Measurements from ENCODE around the gene CLASRP. TPM values are rescaled to one million over a fixed set of nuclear protein-coding genes. Genes with fewer than 3 reads are reported as not detected.
A peak's percentile ranks its signal among the peaks of the same experiment; 100 is the strongest.

The CLASRP gene
- total RNA-seq, 3 donors from 2014 or later (not counting 1 experiment from before 2014, with no cell fraction given): 142 to 160 (median 146) TPM

GRCh38 chr19:45078390-45079062, 39.7 kb downstream of the CLASRP start:
- H3K4me1 ChIP-seq (ENCODE audit: control insufficient read depth, insufficient read depth, low read length): peaks cover 55% of the 10 kb centered on the region

GRCh38 chr19:45079063-45079910, 40.4 kb downstream of the CLASRP start, which contains the start of gene GEMIN7:
Gene GEMIN7, plus strand, starts transcription at chr19:45079260. Its CDS starts 10,855 bp downstream, at chr19:45090115.
- ATAC-seq (peak; percentile 62 to 72 (median 66)), DNase-seq (peak; percentile 79 to 86)
- peak within 1 kb of the TSS; percentile 84 for H3K27ac ChIP-seq (ENCODE audit: low read length)
- Mint-ChIP-seq H3K4me3 (peak within 1 kb of the TSS; percentile 97), H3K4me1 (peaks cover 44 to 62% of the 10 kb centered on the region in 2 donors), H3K9me3 (no peaks in the 10 kb centered on the region), H3K27me3 (ENCODE audit: low read depth in 2 of 2) (no peaks in the 10 kb centered on the region), H3K27ac (peak within 1 kb of the TSS; percentile 96), H3K36me3 (peaks cover 9% of the 10 kb centered on the region)
- WGBS (ENCODE audit: insufficient coverage): under 1% methylated on average over 61 of the region's 61 CpGs
- no peaks in the 10 kb centered on the region for H3K9me3 ChIP-seq (ENCODE audit: control insufficient read depth, insufficient read depth, low read length)
- intact Hi-C loops (cut with micrococcal nuclease): loop anchor here (2.0 kb wide), 1 partner anchor 100 kb away; the partner anchor contains the start of genes BLOC1S3 and TRAPPC6A
- no peaks in the 10 kb centered on the region for H3K27me3 ChIP-seq (ENCODE audit: control insufficient read depth, insufficient read depth, low read length)
- H3K36me3 ChIP-seq (ENCODE audit: control insufficient read depth, insufficient read depth, low read length): peaks cover 10% of the 10 kb centered on the region
- TF ChIP-seq CTCF (IDR thresholded peaks at IDR 0.05): no peak
- H3K4me1 ChIP-seq (ENCODE audit: control insufficient read depth, insufficient read depth, low read length): peaks cover 51% of the 10 kb centered on the region
- peak within 1 kb of the TSS; percentile 71 for H3K4me3 ChIP-seq (ENCODE audit: low read length)

More at GRCh38 chr19:45078390-45079062, 39.7 kb downstream of the CLASRP start:
- TF ChIP-seq CTCF (IDR thresholded peaks at IDR 0.05): no peak
- Mint-ChIP-seq H3K36me3 (peaks cover 9% of the 10 kb centered on the region), H3K27me3 (ENCODE audit: low read depth in 2 of 2) (no peaks in the 10 kb centered on the region), H3K27ac (peak overlapping the region; percentile 96), H3K9me3 (no peaks in the 10 kb centered on the region), H3K4me3 (peak overlapping the region; percentile 97), H3K4me1 (peaks cover 44 to 62% of the 10 kb centered on the region in 2 donors)
- no peak for ATAC-seq
- H3K4me3 ChIP-seq (ENCODE audit: low read length): peak overlapping the region; percentile 71
- intact Hi-C loops (cut with micrococcal nuclease): loop anchor here (2.0 kb wide), 1 partner anchor 100 kb away; the partner anchor contains the start of genes BLOC1S3 and TRAPPC6A
- no peak for DNase-seq
- H3K27me3 ChIP-seq (ENCODE audit: control insufficient read depth, insufficient read depth, low read length): no peaks in the 10 kb centered on the region
- WGBS (ENCODE audit: insufficient coverage): 66% methylated on average over 9 of the region's 10 CpGs
- peaks cover 10% of the 10 kb centered on the region for H3K36me3 ChIP-seq (ENCODE audit: control insufficient read depth, insufficient read depth, low read length)
- H3K27ac ChIP-seq (ENCODE audit: low read length): peak overlapping the region; percentile 32
- H3K9me3 ChIP-seq (ENCODE audit: control insufficient read depth, insufficient read depth, low read length): no peaks in the 10 kb centered on the region

- Histone ChIP-seq H3K36me3 (ENCODE audit: control insufficient read depth, insufficient read depth, low read length) (peaks cover 11% of the 10 kb centered on the region), H3K9me3 (ENCODE audit: control insufficient read depth, insufficient read depth, low read length) (no peaks in the 10 kb centered on the region), H3K27ac (ENCODE audit: low read length) (peak overlapping the region; percentile 84), H3K4me1 (ENCODE audit: control insufficient read depth, insufficient read depth, low read length) (peaks cover 45% of the 10 kb centered on the region), H3K27me3 (ENCODE audit: control insufficient read depth, insufficient read depth, low read length) (no peaks in the 10 kb centered on the region), H3K4me3 (ENCODE audit: low read length) (peak overlapping the region; percentile 71)
- 4% methylated on average over 6 of the region's 6 CpGs for WGBS (ENCODE audit: insufficient coverage)
- peaks cover 9% of the 10 kb centered on the region for H3K36me3 Mint-ChIP-seq
- TF ChIP-seq CTCF (IDR thresholded peaks at IDR 0.05): no peak
- no peaks in the 10 kb centered on the region for H3K9me3 Mint-ChIP-seq
- peak overlapping the region; percentile 96 for H3K27ac Mint-ChIP-seq
- no peaks in the 10 kb centered on the region for H3K27me3 Mint-ChIP-seq (ENCODE audit: low read depth in 2 of 2)
- peak in 1 of 2 donors; percentile 45 for DNase-seq
- intact Hi-C loops (cut with micrococcal nuclease): loop anchor here (2.0 kb wide), 1 partner anchor 99 kb away; the partner anchor contains the start of genes BLOC1S3 and TRAPPC6A
- no peak for ATAC-seq
- H3K4me3 Mint-ChIP-seq: peak overlapping the region; percentile 97
- H3K4me1 Mint-ChIP-seq: peaks cover 44 to 58% of the 10 kb centered on the region in 2 donors
These were observed 41.1 kb downstream of the CLASRP start for GRCh38 chr19:45079911-45080370.
